ENCODE results near the gene FGFBP1.

GRCh38 chr4:15961781-15962510 lies 23.4 kb upstream of the FGFBP1 start:
- no peak for TF ChIP-seq RBFOX2 (IDR thresholded peaks at IDR 0.05; ENCODE audit: low read depth, low read length)
- TF ChIP-seq CTCF (IDR thresholded peaks at IDR 0.05 in 2 of 3, conservative IDR thresholded peaks at IDR 0.05 in 1 of 3; ENCODE audit: insufficient read depth in 2 of 3, low read depth in 1 of 3, low read length in 3 of 3): no peak
- no peak for TF ChIP-seq NFE2L1 (tag; IDR thresholded peaks at IDR 0.05; ENCODE audit: borderline replicate concordance, low read depth)
- no peak for TF ChIP-seq TARDBP (IDR thresholded peaks at IDR 0.05)
- TF ChIP-seq NFRKB (IDR thresholded peaks at IDR 0.05; ENCODE audit: low read depth): no peak
- TF ChIP-seq MAX (CRISPR knock-in tag; IDR thresholded peaks at IDR 0.05): no peak
- no peak for TF ChIP-seq NR0B1 (IDR thresholded peaks at IDR 0.05; ENCODE audit: partially characterized antibody)
- TF ChIP-seq ZBTB17 (CRISPR knock-in tag; IDR thresholded peaks at IDR 0.05): no peak
- no peak for TF ChIP-seq SNRNP70 (optimal IDR thresholded peaks at IDR 0.05; ENCODE audit: low read depth, low read length)
- TF ChIP-seq CBX1 (IDR thresholded peaks at IDR 0.05; ENCODE audit: low read depth): no peak
- TF ChIP-seq KLF16 (IDR thresholded peaks at IDR 0.05): no peak
- no peak for TF ChIP-seq MED1 (CRISPR knock-in tag; IDR thresholded peaks at IDR 0.05; ENCODE audit: borderline replicate concordance)
- TF ChIP-seq NR3C1 (CRISPR knock-in tag; IDR thresholded peaks at IDR 0.05): no peak
- TF ChIP-seq SAFB2 (IDR thresholded peaks at IDR 0.05; ENCODE audit: borderline replicate concordance, low read depth, low read length, severe bottlenecking): no peak
